ENCODE measurements around the gene NRP1.

DNA sequence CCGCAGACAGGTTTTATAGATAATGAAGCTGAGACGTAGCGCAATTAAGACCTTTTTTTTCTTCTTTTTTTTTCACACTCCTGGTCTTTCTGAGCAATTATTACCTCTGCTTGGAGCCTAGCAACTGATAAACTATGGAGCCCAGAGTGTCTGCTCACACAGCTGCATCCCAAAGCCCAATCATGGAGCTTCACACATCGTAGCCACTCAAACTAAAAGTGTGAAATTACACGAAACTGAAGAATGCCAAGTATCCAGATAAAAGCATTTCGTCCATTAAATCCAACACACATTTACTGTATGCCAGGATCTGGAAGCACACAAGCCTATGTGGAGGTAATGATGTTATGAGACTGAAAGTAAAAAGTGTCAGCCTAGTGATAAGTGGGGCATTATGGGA lies 97.6 kb downstream of the NRP1 start:
- TF ChIP-seq CTCF (IDR thresholded peaks at IDR 0.05) (no peak), POLR2A (IDR thresholded peaks at IDR 0.05) (no peak), EP300 (IDR thresholded peaks at IDR 0.05) (no peak)
